HS-27A (cell line): Measurements from ENCODE around the gene ARRDC1.
"Not testable (repeated sequence)": the region's sequence is repeated elsewhere in the genome, so short reads cannot be mapped to it uniquely, and the experiment has no call there.

Source experiments
- DNase-seq: peaks from one replicate; pipeline ENCODE4 v3.0.0-alpha.2; 2012; ENCODE audit warnings: low read depth, missing footprints

Gene ARRDC1

GRCh38 chr9:137583957-137584356, 21.5 kb upstream of the ARRDC1 start:
- DNase-seq, result no peak

GRCh38 chr9:137586854-137587253, 18.6 kb upstream of the ARRDC1 start:
- DNase-seq, result no peak

GRCh38 chr9:137588311-137588710, 17.2 kb upstream of the ARRDC1 start:
- DNase-seq, result no peak

- DNase-seq, result no peak
These were observed 16.6 kb upstream of the ARRDC1 start for GRCh38 chr9:137588891-137589290.

GRCh38 chr9:137589441-137590122, 15.9 kb upstream of the ARRDC1 start:
- no peak for DNase-seq

- DNase-seq, result no peak
These were observed 15.4 kb upstream of the ARRDC1 start for GRCh38 chr9:137590123-137590468.

- no peak for DNase-seq
These were observed 14.8 kb upstream of the ARRDC1 start, which contains the start of gene ZMYND19 for GRCh38 chr9:137590469-137591383. Gene ZMYND19, minus strand, starts transcription at chr9:137590512. Its CDS starts 249 bp downstream, at chr9:137590263.

GRCh38 chr9:137592767-137593166, 12.7 kb upstream of the ARRDC1 start:
- no peak for DNase-seq

- no peak for DNase-seq
These were observed 12.3 kb upstream of the ARRDC1 start for GRCh38 chr9:137593176-137593575.

GRCh38 chr9:137596577-137596976, 8.9 kb upstream of the ARRDC1 start:
- not testable (repeated sequence) for DNase-seq

GRCh38 chr9:137598943-137599342, 6.5 kb upstream of the ARRDC1 start:
- DNase-seq, result no peak

GRCh38 chr9:137602661-137603060, 2.8 kb upstream of the ARRDC1 start:
- DNase-seq, result no peak

- no peak for DNase-seq
These were observed 1.6 kb upstream of the ARRDC1 start for GRCh38 chr9:137603879-137604278.

GRCh38 chr9:137604345-137605086, 970 bp upstream of the ARRDC1 start:
- DNase-seq, result no peak

GRCh38 chr9:137606005-137606621, 627 bp downstream of the ARRDC1 start:
- no peak for DNase-seq

GRCh38 chr9:137606734-137607138, 1.2 kb downstream of the ARRDC1 start:
- DNase-seq, result no peak

GRCh38 chr9:137607141-137607857, 1.8 kb downstream of the ARRDC1 start:
- DNase-seq, result no peak

- DNase-seq, result no peak
These were observed 5.5 kb downstream of the ARRDC1 start for GRCh38 chr9:137610944-137611343.

- DNase-seq, result peak; percentile 47
These were observed 6.4 kb downstream of the ARRDC1 start for GRCh38 chr9:137611623-137612609.

GRCh38 chr9:137612741-137613142, 7.3 kb downstream of the ARRDC1 start:
- no peak for DNase-seq
